Endometrial microvascular endothelial cells (primary cell): ENCODE data around the gene XYLT2. TPM values are rescaled to one million over a fixed set of nuclear protein-coding genes. Genes with fewer than 3 reads are reported as not detected.
"Not testable (repeated sequence)": the region's sequence is repeated elsewhere in the genome, so short reads cannot be mapped to it uniquely, and the experiment has no call there.

Source experiments
- in situ Hi-C: cut with HindIII; loops from 2 replicates; pipeline ENCODE4 v1.10.0; 2017; ENCODE audit warnings: low sequenced_read_pairs, low pct_unique_long_range_greater_than_20kb; ENCODE audit errors: inconsistent ontology term
- total RNA-seq: library from RNA; depleted of rRNA; stranded (reverse); fragments of >200 nt; gene quantifications from one replicate; pipeline ENCODE4 v1.2.3, GENCODE V29; 2015; ENCODE audit errors: inconsistent ontology term

Gene XYLT2
- total RNA-seq, 1 donor from 2014 or later: 51.2 TPM

DNA sequence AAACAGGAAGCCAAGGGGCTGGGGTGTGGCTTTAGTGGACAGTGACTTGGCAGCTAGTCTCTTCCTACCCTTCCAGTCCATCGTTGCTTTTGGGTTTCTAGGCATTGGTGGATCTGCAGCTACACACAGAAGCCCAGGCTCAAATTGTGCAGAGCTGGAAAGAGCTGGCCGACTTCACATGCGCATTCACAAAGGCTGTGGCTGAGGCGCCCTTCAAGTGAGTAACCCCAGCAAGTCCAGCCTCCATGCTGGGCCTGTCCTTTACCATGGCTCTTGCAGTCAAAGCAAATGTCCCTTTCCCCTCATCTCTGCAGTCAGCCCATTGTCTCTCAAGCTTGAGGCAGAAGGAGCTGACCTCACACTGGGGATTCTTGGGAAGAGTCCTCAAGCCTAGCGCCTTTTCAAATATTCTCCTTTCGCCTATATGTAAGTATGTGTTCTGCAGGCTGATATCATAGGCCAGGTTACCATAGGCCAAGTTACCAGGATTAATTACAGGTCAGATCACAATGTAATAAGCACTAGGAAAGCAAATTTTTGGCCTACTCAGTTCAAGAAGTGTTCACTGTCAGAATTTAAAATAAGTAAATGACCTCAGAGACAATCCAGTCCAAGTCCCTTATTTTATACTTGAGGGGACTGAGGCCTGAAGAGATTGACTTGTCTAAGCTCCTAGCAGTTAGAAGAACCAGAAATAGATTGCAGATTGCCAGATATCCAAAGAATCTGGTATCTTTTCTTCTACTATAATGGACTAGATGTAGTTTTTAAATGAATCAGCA is 33.6 kb downstream of the XYLT2 start:
- in situ Hi-C loops: no loop called here

DNA sequence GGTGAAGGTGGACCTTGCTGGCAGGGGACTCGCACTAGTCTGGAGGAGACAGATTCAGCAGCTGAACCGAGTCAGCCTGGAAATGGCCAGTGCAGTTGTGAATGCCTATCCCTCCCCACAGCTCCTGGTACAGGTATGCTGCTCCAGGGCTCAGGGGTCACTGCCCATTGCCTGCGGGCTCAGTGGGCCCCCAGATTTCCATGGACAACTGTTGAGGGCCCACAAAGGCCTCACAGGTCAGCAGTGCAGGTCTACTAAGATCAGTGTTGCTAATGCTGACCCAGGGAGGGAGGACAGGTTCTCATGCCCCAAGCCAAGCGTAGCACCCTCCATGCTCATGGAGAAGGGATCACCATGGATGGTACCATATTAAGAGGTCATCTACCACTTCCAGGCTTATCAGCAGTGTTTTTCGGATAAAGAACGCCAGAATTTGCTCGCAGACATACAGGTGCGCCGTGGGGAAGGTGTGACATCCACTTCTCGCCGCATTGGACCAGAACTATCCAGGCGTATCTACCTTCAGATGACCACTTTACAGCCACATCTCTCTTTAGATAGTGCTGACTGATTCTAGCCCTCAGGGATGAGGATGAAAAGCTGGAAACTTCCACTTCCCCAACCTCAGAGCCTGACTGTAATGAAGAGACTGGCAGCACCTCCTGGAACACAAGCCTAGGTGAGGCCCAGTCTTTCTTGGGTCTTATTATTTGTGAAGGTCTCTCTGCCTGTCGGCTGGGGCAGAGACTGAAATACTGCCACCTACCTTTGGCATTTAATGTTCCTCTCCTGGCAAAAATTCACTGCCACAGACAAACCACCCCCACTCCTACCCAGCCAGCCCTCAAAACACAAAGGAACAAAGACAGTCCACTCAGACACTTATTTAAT is 34.7 kb downstream of the XYLT2 start:
- in situ Hi-C loops: no loop called here

DNA sequence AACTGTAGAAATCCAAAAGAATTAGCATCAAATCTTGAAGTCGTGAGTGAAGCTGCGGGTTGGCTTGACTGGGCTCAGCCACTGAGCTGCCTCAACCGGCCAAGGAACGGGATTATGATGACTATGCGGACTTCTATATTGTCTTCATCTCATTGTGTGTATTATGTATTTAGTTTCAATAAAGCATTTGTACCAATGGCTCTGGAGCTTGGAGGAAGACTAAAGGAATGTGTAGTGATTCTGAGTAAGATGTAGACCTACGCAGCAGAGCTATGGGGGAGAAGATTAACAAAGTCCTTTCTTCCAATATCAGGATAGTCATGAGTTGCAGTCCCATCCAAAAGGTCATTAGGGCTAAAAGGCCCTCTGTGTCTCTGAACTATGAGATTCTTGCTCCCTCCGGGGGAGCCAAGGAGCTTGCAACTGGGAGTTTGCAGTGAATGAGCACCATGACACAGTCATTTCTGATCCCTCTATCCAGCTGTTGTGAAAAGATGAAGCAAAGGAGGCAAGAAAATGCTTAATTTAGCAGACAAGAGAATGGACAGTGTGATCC is 35.4 kb downstream of the XYLT2 start:
- in situ Hi-C loops: no loop called here

DNA sequence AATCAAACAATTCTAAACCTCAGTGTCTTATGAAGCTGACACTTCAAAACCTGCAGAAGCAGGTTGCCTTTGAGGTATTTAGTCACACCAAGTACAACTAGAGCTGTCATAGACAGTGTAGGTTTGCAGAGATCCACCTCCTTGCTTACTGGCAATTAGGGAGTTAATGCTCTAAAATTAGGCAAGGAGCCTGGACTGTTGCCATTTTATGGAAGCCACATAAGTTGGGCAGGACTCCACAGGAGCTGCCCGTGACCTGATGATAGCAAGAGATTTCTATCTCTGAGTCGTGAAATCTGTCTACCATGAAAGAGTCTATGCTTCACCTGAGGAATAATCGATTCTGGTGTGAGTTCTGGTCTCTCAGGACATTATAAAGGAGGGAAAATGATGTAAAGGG is 36.0 kb downstream of the XYLT2 start:
- in situ Hi-C loops: no loop called here

DNA sequence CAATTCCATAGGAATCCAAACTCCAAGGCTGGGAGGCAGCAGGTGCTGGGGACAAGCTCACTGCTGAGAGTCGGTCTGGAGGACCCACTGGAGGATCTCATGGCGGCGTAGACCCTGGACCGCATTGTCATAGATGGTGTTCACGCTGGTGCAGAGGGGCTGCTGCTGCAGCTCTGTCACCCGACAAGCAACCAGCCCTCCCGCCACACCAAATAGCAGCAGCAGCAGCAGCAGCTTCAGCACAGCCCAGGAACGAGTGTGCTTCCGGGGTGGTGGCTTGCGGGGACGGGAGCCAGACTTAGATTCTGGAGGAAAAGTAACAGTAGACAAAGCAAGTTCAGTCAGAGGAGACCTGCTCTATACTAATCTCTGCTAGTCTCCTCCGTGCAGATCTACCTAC is 37.0 kb downstream of the XYLT2 start:
- in situ Hi-C loops: no loop called here

DNA sequence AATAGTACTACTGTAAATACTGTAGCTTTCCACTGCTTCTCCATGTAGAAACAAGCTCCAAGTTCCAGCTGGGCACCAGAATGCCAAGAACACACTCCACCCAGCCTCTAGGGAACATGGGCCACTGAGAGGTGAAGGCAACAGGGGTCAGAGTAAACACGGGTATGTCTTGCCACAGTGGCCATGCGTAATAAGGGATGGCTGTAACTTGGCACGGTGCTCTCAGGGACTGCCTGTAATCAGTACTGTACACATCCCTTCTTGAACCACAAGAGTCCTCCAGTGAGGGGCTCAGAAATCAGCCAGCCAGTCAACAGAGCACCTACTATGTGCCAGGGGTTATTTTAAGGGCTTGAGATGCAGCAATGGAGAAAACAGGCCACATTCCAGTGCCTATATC is 40.6 kb downstream of the XYLT2 start:
- in situ Hi-C loops: no loop called here

DNA sequence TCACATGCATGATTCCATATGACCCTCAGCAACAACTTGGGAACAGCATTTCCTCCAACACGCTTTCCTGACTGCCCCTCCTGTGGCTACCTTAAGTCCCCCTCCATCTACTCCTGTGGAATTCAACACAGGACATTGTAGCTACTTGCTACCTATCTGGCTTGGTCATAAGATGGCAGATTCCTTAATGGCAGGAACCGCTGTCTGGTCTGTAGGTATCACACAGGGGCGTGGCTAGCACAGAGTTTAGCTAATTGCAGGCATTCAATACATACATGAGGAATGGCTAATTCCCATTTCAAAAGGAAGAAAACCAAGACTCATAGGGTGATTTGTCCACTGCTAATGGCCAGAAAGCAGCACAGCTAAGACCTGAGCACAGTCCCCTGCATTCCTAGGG is 42.8 kb downstream of the XYLT2 start:
- in situ Hi-C loops: no loop called here

DNA sequence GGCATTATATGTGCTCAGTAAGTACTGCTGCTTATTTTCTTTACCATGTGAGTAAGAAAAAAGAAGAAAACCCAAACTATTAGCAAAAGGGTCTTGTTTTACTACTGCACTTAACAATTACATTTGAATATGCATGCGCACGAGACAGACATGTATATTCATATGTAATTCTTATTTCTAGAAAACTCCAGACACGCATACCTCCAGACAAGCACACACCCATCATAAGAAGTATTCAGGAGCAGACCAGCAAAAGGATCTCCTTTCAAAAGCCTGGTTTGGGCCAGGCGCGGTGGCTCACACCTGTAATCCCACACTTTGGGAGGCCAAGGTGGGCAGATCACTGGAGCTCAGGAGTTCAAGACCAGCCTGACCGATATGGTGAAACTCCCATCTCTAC is 43.6 kb downstream of the XYLT2 start:
- in situ Hi-C loops: no loop called here

DNA sequence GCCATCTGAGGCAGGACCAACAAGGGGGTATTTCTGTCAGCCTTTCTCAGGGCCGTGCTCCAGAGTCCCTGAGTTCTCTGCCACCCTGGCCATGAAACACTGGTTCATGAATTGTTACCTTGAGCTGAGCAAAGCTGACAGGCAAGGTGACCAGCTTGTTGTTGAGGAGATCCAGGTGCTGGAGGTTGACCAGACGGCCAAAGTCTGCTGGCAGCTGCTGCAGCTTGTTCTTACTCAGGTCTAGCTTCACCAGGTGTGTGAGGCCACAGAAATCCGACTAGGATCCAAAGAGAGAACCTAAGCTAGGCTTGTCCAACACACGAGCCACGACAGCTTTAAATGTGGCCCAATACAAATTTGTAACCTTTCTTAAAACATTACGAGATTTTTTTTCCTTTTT is 46.7 kb downstream of the XYLT2 start:
- in situ Hi-C loops: no loop called here

DNA sequence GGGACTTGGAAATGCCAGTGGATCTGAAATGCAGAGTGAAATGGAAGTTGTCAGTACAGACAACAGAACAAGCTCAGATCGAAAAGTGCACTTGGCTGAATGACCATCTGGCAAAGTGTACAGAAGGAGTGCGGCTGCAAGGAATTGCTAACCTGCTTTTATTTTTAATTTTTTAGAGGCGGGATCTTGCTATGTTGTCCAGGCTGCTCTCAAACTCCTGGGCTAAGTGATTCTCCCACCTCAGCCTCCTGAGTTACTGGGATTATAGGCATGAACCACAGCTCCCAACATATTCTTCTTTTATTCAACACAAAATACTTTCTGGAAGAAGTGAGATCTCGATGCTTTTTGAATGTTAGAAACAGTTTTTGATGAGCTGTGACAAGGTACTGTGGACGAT is 47.8 kb downstream of the XYLT2 start:
- in situ Hi-C loops: no loop called here

DNA sequence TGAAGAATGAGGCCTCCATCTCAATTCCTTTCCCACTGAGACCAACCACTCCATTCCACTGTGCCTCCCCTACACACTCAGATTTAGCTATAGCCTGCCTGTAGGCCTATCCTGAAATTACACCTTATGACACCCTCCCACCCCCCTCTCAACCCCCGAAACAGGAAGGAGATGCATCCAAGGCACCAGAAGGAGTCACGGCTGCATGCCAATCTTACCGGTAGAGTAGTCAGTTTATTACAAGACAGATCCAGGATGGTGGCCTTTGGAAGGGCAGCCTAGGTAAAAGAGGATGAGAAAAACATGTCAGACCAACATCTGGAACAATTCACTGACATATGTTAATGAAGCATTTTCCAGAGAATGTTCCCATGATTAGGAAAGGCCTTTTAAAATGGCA is 48.8 kb downstream of the XYLT2 start:
- in situ Hi-C loops: no loop called here

DNA sequence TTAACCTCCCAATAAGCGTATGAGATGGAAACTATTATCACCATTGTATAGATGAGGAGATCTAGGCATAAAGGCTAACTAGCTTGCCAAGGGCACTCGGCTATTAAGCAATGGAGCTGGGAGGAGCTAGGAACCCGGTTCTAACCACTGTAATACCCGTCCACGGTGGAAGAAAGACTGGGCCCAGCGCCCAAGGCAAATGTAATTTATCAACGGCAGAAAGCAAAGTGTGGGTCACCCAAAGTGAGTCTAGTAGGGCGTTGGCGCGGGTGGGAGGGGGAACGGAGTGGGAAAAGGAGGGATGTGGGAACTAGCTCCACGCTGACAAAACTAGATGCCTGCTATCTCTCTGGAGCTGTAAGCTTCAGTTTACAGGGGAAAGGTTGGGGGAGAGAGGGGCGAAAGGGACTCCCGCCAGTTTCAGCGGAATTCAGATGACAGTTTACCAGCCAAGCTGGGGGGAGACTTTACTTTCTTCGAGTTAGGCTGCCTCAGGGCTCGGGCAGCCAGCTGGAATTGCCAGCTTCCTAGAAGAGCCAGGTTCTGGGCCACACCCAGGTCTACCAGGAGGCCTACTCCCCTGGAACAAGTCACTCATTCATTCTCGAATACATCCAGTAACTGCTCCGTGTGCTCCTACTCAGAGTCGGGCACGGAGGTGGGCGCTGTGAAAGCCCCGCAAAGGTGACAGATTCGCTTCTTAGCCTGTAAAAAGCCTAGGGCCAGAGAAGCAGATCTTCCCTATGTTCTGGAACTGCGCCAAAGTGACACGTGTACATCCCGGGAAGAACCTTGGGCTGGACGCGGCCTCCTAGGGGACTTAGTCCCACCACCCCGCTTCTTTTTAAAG is 50.6 kb downstream of the XYLT2 start:
- in situ Hi-C loops: no loop called here

DNA sequence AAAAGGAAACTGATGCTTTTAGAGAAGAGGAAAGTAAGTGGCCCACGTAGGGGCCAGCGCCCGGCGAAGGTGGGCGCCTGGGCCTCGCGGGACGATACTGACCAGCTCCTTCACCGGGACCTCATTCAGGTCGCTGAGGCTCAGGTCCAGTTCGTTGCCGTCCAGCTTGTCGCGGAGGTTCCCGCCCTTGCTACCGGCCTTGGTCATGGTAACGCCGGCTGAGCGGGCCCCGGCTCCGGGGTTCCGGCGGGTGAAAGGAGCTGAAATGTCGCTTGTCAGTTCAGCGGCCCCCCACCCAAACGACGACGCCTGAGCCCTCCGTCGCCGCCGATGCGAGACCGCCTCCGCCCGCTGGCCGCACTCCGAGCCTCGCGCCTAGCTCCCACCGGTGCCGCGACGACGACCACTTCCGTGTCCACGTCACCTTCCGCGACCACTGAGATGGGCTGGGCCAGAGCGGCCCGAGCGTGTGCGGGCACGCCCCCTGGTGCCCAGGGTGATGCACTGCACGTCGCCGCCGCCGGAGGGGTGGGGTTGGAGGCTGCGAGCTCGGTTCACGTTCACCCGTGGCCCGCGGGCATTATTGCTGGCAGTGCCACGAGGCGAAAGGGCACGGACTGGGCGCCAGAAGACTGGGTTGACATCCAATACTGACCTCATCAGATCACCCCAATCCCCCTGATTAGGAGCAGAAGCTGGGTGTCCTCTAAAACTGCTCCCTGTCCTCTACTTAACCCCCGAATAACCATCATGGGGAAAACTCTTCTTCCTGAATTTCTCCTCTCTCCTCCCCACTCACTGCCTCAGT is 51.4 kb downstream of the XYLT2 start, which contains the start of gene LRRC59:
Gene LRRC59 (minus strand): TSS at position 413 of the 808 bp plus-strand sequence. CDS start 206 bp downstream, at position 207.
- in situ Hi-C loops: no loop called here

DNA sequence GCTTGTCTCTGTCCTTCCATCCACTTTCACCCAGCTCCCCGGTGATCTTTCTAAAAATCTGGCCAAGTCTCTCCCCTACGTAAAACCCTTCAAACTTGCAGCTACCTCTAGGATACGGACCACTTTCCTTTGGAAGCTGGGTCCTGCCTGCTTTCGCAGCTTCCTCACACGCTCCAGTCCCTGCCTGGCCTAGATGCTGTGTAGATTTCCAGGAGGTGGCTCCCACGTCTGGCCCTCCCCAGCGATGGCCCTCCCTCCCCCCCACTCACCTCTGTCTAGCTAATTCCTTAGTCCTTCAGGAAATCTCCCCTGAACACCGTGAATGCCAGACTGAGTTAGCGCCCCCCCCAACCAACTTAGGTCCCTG is 52.0 kb downstream of the XYLT2 start:
- in situ Hi-C loops: no loop called here

DNA sequence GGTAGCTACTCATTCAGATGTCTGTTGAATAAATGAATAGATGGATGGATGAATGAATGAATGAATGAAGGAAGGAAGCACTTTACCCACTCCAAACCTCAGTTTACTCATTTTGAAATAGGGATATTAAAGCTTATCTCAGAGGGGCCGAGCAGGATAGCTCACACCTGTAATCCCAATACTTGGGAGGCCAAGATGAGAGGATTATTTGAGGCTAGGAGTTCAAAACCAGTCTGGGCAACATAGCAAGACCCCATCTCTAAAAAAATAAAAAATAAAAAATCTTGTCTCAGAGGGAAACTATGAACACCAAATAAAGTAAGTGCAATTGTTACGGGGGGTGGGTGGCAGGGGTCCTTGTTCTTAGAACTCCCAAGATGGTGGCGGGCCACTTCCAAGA is 52.7 kb downstream of the XYLT2 start:
- in situ Hi-C loops: not testable (repeated sequence)

DNA sequence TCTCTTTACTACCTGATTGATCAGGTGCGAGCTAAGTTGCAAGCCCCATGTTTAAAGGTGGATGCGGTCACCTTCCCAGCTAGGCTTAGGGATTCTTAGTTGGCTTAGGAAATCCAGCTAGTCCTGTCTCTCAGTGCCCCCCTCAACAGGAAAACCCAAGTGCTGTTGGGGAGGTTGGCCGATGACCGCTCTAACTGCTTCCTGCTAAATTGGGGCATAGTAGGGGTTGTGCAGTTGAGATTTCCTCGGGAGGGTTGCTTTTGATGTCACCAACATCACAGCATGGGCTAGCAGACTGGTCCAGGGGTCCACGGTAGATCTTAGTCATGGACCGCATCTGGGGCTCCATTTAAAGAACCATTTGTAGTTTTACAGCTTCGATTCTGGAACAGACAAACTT is 53.7 kb downstream of the XYLT2 start:
- in situ Hi-C loops: not testable (repeated sequence)

DNA sequence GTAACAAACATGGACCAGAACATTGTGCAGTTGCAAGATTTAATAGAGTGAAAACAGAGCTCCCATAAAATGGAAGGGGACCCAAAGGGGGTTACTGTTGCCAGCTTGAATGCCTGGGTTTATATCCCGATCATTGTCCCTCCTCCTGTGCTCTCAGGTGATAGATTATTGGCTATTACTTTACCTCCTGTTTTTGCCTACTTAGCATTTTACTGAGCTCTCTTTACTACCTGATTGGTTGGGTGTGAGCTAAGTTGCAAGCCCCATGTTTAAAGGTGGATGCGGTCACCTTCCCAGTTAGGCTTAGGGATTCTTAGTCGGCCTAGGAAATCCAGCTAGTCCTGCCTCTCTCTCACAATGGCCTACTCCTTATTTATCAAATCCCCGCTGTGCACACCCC is 59.4 kb downstream of the XYLT2 start:
- in situ Hi-C loops: not testable (repeated sequence)

DNA sequence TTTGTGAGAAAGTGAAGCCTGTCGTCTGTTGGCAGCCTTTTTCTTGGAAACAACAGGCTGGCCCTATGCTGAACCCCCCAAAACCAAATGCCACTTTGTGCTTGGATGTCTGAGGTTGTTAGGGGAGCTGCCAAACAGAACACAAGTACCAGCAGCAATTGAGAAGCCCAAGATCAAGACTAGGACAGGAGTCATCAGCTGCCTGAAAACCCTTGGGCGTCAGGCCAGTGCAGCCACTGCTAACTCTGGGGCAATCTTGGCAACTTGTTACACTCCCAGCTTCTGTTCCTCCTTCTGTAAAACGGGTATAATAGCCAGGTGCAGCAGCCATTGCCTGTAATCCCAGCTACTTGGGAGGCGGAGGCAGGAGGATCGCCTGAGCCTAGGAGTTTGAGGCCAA is 60.7 kb downstream of the XYLT2 start:
- in situ Hi-C loops: no loop called here
